Natural killer cell treated with Interleukin-12 subunit alpha and Interleukin-12 subunit beta and Interleukin-15 and Interleukin-18, amount 100 ng/mL, for 72 hours (primary cell): ENCODE results near the gene SUV39H2. TPM values are rescaled to one million over a fixed set of nuclear protein-coding genes. Genes with fewer than 3 reads are reported as not detected.
"Not testable (repeated sequence)": the region's sequence is repeated elsewhere in the genome, so short reads cannot be mapped to it uniquely, and the experiment has no call there.

ENCODE experiments used
- ATAC-seq, 2 donors: fragments of 150-1000 bp; cut with Tn5 transposase in 1 of 2; sonication (Bioruptor Pico), chemical (Tn5 transposase) in 1 of 2; 2 replicates each; pipeline ENCODE4 v1.10.0; 2021
- DNase-seq: peaks from one replicate; pipeline ENCODE4 v3.0.0; 2022; ENCODE audit warnings: low spot score
- H3K27ac Mint-ChIP-seq, 2 donors: 1 replicate in 1 of 2; 2 replicates in 1 of 2; pipeline ENCODE4 v1.8.0; 2022; ENCODE audit warnings: mixed read lengths in 2 of 2, mild to moderate bottlenecking in 1 of 2, moderate library complexity in 1 of 2
- H3K27me3 Mint-ChIP-seq, 2 donors: 1 replicate in 1 of 2; 2 replicates in 1 of 2; pipeline ENCODE4 v1.8.0; 2022; ENCODE audit warnings: mixed read lengths in 2 of 2
- H3K36me3 Mint-ChIP-seq: one replicate; pipeline ENCODE4 v1.8.0; 2022; ENCODE audit warnings: mixed read lengths
- H3K4me1 Mint-ChIP-seq, 2 donors: 1 replicate in 1 of 2; 2 replicates in 1 of 2; pipeline ENCODE4 v1.8.0; 2022; ENCODE audit warnings: low read depth in 2 of 2, mixed read lengths in 2 of 2, mild to moderate bottlenecking in 1 of 2
- H3K4me3 Mint-ChIP-seq: one replicate; pipeline ENCODE4 v1.8.0; 2022; ENCODE audit warnings: mixed read lengths
- H3K9me3 Mint-ChIP-seq: 2 replicates; pipeline ENCODE4 v1.8.0; 2022; ENCODE audit warnings: mixed read lengths
- total RNA-seq, 2 donors: library from RNA; stranded (reverse); gene quantifications; one replicate each; pipeline ENCODE4 v1.2.3, GENCODE V29; 2022

The SUV39H2 gene
- total RNA-seq, 2 donors from 2014 or later: 20.4 to 40.5 TPM

- no peaks in the 10 kb centered on the region for H3K9me3 Mint-ChIP-seq
- H3K4me1 Mint-ChIP-seq: peaks cover 0 to 7% of the 10 kb centered on the region in 2 donors
- peaks cover 37% of the 10 kb centered on the region for H3K36me3 Mint-ChIP-seq
- DNase-seq: no peak
- H3K4me3 Mint-ChIP-seq: no peak overlapping the region
- no peaks in the 10 kb centered on the region for H3K27me3 Mint-ChIP-seq
- no peak overlapping the region for H3K27ac Mint-ChIP-seq
- no peak for ATAC-seq
Observed at GRCh38 chr10:14926061-14926470, 47.4 kb downstream of the SUV39H2 start.

- DNase-seq (no peak), ATAC-seq (no peak)
- H3K27me3 Mint-ChIP-seq: no peaks in the 10 kb centered on the region
- H3K9me3 Mint-ChIP-seq: no peaks in the 10 kb centered on the region
- H3K27ac Mint-ChIP-seq: no peak overlapping the region
- H3K4me1 Mint-ChIP-seq: peaks cover 0 to 3% of the 10 kb centered on the region in 2 donors
- H3K36me3 Mint-ChIP-seq: peaks cover 30% of the 10 kb centered on the region
- no peak overlapping the region for H3K4me3 Mint-ChIP-seq
Observed at GRCh38 chr10:14926722-14927416, 48.2 kb downstream of the SUV39H2 start.

GRCh38 chr10:14930610-14931009 is 51.9 kb downstream of the SUV39H2 start:
- Mint-ChIP-seq H3K27ac (no peak overlapping the region), H3K4me1 (peaks cover 0 to 3% of the 10 kb centered on the region in 2 donors), H3K4me3 (no peak overlapping the region), H3K27me3 (no peaks in the 10 kb centered on the region), H3K36me3 (peaks cover 25% of the 10 kb centered on the region), H3K9me3 (no peaks in the 10 kb centered on the region)
- no peak for ATAC-seq
- DNase-seq: no peak

- Mint-ChIP-seq H3K4me1 (peaks cover 6 to 13% of the 10 kb centered on the region in 2 donors), H3K36me3 (peaks cover 9% of the 10 kb centered on the region), H3K9me3 (no peaks in the 10 kb centered on the region), H3K4me3 (no peak overlapping the region), H3K27me3 (no peaks in the 10 kb centered on the region), H3K27ac (no peak overlapping the region)
- DNase-seq (no peak), ATAC-seq (no peak)
Observed at GRCh38 chr10:14936584-14936983, 57.9 kb downstream of the SUV39H2 start.

- ATAC-seq (peak in 1 of 2 donors; percentile 88), DNase-seq (peak; percentile 81)
- H3K9me3 Mint-ChIP-seq, H3K36me3 Mint-ChIP-seq, H3K4me3 Mint-ChIP-seq, H3K27me3 Mint-ChIP-seq: not testable (repeated sequence)
- H3K4me1 Mint-ChIP-seq: peaks cover 11 to 23% of the 10 kb centered on the region in 2 donors
- H3K27ac Mint-ChIP-seq: peak overlapping the region in 1 of 2 donors; percentile 60
Observed at GRCh38 chr10:14938971-14939370, 60.3 kb downstream of the SUV39H2 start.

GRCh38 chr10:14942147-14942949 is 63.7 kb downstream of the SUV39H2 start:
- H3K36me3 Mint-ChIP-seq, H3K4me3 Mint-ChIP-seq, H3K27ac Mint-ChIP-seq, ATAC-seq, H3K27me3 Mint-ChIP-seq, H3K9me3 Mint-ChIP-seq, DNase-seq: not testable (repeated sequence)
- peaks cover 5 to 18% of the 10 kb centered on the region in 2 donors for H3K4me1 Mint-ChIP-seq

- H3K4me3 Mint-ChIP-seq, DNase-seq, H3K27ac Mint-ChIP-seq, H3K9me3 Mint-ChIP-seq, ATAC-seq, H3K36me3 Mint-ChIP-seq, H3K27me3 Mint-ChIP-seq: not testable (repeated sequence)
- H3K4me1 Mint-ChIP-seq: peaks cover 5 to 16% of the 10 kb centered on the region in 2 donors
Observed at GRCh38 chr10:14942950-14943338, 64.3 kb downstream of the SUV39H2 start.

- peaks cover 13 to 17% of the 10 kb centered on the region in 2 donors for H3K4me1 Mint-ChIP-seq
- no peaks in the 10 kb centered on the region for H3K9me3 Mint-ChIP-seq
- H3K4me3 Mint-ChIP-seq: no peak overlapping the region
- ATAC-seq: no peak
- H3K27ac Mint-ChIP-seq: no peak overlapping the region
- DNase-seq: no peak
- H3K27me3 Mint-ChIP-seq: no peaks in the 10 kb centered on the region
- peaks cover 6% of the 10 kb centered on the region for H3K36me3 Mint-ChIP-seq
Observed at GRCh38 chr10:14945108-14945507, 66.4 kb downstream of the SUV39H2 start.

GRCh38 chr10:14947268-14947667 is 68.6 kb downstream of the SUV39H2 start:
- Mint-ChIP-seq H3K27ac (no peak overlapping the region), H3K4me3 (no peak overlapping the region)

GRCh38 chr10:14949291-14949690 is 70.6 kb downstream of the SUV39H2 start:
- no peak for ATAC-seq
- Mint-ChIP-seq H3K27me3 (no peaks in the 10 kb centered on the region), H3K36me3 (peaks cover 6% of the 10 kb centered on the region), H3K9me3 (no peaks in the 10 kb centered on the region), H3K4me1 (peaks cover 31 to 35% of the 10 kb centered on the region in 2 donors), H3K4me3 (no peak overlapping the region), H3K27ac (peak overlapping the region in 1 of 2 donors; percentile 75)
- no peak for DNase-seq

More at GRCh38 chr10:14947268-14947667, 68.6 kb downstream of the SUV39H2 start:
- Mint-ChIP-seq H3K36me3 (peaks cover 6% of the 10 kb centered on the region), H3K9me3 (no peaks in the 10 kb centered on the region), H3K4me1 (peaks cover 25% of the 10 kb centered on the region in 2 donors), H3K27me3 (no peaks in the 10 kb centered on the region)
- no peak for ATAC-seq
- DNase-seq: no peak

GRCh38 chr10:14952851-14953423 is 74.3 kb downstream of the SUV39H2 start:
- no peak for ATAC-seq
- Mint-ChIP-seq H3K36me3 (peaks cover 6% of the 10 kb centered on the region), H3K4me1 (peaks cover 43 to 46% of the 10 kb centered on the region in 2 donors), H3K27me3 (no peaks in the 10 kb centered on the region), H3K4me3 (peak overlapping the region; percentile 98), H3K9me3 (no peaks in the 10 kb centered on the region), H3K27ac (peak overlapping the region; percentile 93 to 97)
- no peak for DNase-seq

- Mint-ChIP-seq H3K9me3 (no peaks in the 10 kb centered on the region), H3K36me3 (peaks cover 6% of the 10 kb centered on the region), H3K4me1 (peaks cover 44 to 49% of the 10 kb centered on the region in 2 donors), H3K27ac (peak overlapping the region; percentile 93 to 97), H3K4me3 (peak overlapping the region; percentile 98), H3K27me3 (no peaks in the 10 kb centered on the region)
- peak; percentile 23 to 77 for ATAC-seq
- DNase-seq: peak; percentile 75
Observed at GRCh38 chr10:14953424-14954000, 74.8 kb downstream of the SUV39H2 start.
